Measurements from ENCODE around the gene PHLDA3.

PHLDA3 gene

GRCh38 chr1:201457508-201457960, 11.5 kb downstream of the PHLDA3 start:
- Histone ChIP-seq H3K4me2 (ENCODE audit: low read length) (no peak overlapping the region), H3K9ac (ENCODE audit: low read length) (no peak overlapping the region), H3K9me2 (ENCODE audit: low read depth, low read length) (no peaks in the 10 kb centered on the region), H3K27me3 (ENCODE audit: insufficient read depth, low read length) (no peaks in the 10 kb centered on the region), H4K20me1 (ENCODE audit: insufficient read depth, low read length) (no peaks in the 10 kb centered on the region), H3K9me3 (ENCODE audit: low read length) (no peaks in the 10 kb centered on the region), H3K4me3 (ENCODE audit: low read depth, low read length, poor library complexity, severe bottlenecking) (no peak overlapping the region), H3F3A (ENCODE audit: insufficient read depth, low read length) (no peaks in the 10 kb centered on the region), H3K27ac (ENCODE audit: low read depth, low read length, poor library complexity, severe bottlenecking) (no peak overlapping the region), H3K79me2 (ENCODE audit: insufficient read depth, low read length) (no peaks in the 10 kb centered on the region), H2AFZ (ENCODE audit: low read length) (no peak overlapping the region), H3K36me3 (ENCODE audit: insufficient read depth, low read length) (no peaks in the 10 kb centered on the region), H3K4me1 (ENCODE audit: insufficient read depth, low read length, severe bottlenecking) (no peaks in the 10 kb centered on the region)
- TF ChIP-seq EZH2 (IDR thresholded peaks at IDR 0.05; ENCODE audit: borderline replicate concordance, low read length) (no peak), CTCF (IDR thresholded peaks at IDR 0.05; ENCODE audit: low read length) (no peak)

GRCh38 chr1:201456499-201457309, 12.3 kb downstream of the PHLDA3 start:
- Histone ChIP-seq H3K79me2 (ENCODE audit: insufficient read depth, low read length) (no peaks in the 10 kb centered on the region), H3K27ac (ENCODE audit: low read depth, low read length, poor library complexity, severe bottlenecking) (no peak overlapping the region), H3K4me2 (ENCODE audit: low read length) (no peak overlapping the region), H3K4me3 (ENCODE audit: low read depth, low read length, poor library complexity, severe bottlenecking) (no peak overlapping the region), H3K27me3 (ENCODE audit: insufficient read depth, low read length) (no peaks in the 10 kb centered on the region), H3K9ac (ENCODE audit: low read length) (no peak overlapping the region), H3K4me1 (ENCODE audit: insufficient read depth, low read length, severe bottlenecking) (no peaks in the 10 kb centered on the region), H2AFZ (ENCODE audit: low read length) (no peak overlapping the region), H4K20me1 (ENCODE audit: insufficient read depth, low read length) (no peaks in the 10 kb centered on the region), H3K9me3 (ENCODE audit: low read length) (no peaks in the 10 kb centered on the region), H3K36me3 (ENCODE audit: insufficient read depth, low read length) (no peaks in the 10 kb centered on the region), H3K9me2 (ENCODE audit: low read depth, low read length) (no peaks in the 10 kb centered on the region), H3F3A (ENCODE audit: insufficient read depth, low read length) (no peaks in the 10 kb centered on the region)
- TF ChIP-seq EZH2 (IDR thresholded peaks at IDR 0.05; ENCODE audit: borderline replicate concordance, low read length) (no peak), CTCF (IDR thresholded peaks at IDR 0.05; ENCODE audit: low read length) (no peak)

GRCh38 chr1:201455098-201455497, 13.9 kb downstream of the PHLDA3 start:
- no peak overlapping the region for H2AFZ ChIP-seq (ENCODE audit: low read length)
- no peaks in the 10 kb centered on the region for H3F3A ChIP-seq (ENCODE audit: insufficient read depth, low read length)
- H3K9ac ChIP-seq (ENCODE audit: low read length), result no peak overlapping the region
- TF ChIP-seq CTCF (IDR thresholded peaks at IDR 0.05; ENCODE audit: low read length) (no peak), EZH2 (IDR thresholded peaks at IDR 0.05; ENCODE audit: borderline replicate concordance, low read length) (no peak)
- H3K27me3 ChIP-seq (ENCODE audit: insufficient read depth, low read length), result no peaks in the 10 kb centered on the region
- H3K9me2 ChIP-seq (ENCODE audit: low read depth, low read length), result no peaks in the 10 kb centered on the region
- H3K4me1 ChIP-seq (ENCODE audit: insufficient read depth, low read length, severe bottlenecking), result no peaks in the 10 kb centered on the region
- no peak overlapping the region for H3K27ac ChIP-seq (ENCODE audit: low read depth, low read length, poor library complexity, severe bottlenecking)
- no peaks in the 10 kb centered on the region for H4K20me1 ChIP-seq (ENCODE audit: insufficient read depth, low read length)
- no peaks in the 10 kb centered on the region for H3K79me2 ChIP-seq (ENCODE audit: insufficient read depth, low read length)
- no peak overlapping the region for H3K4me2 ChIP-seq (ENCODE audit: low read length)
- H3K4me3 ChIP-seq (ENCODE audit: low read depth, low read length, poor library complexity, severe bottlenecking), result no peak overlapping the region
- H3K36me3 ChIP-seq (ENCODE audit: insufficient read depth, low read length), result no peaks in the 10 kb centered on the region
- no peaks in the 10 kb centered on the region for H3K9me3 ChIP-seq (ENCODE audit: low read length)
